GM21526 (cell line): ENCODE measurements around the gene GLYR1.
A peak's percentile ranks its signal among the peaks of the same experiment; 100 is the strongest.

Experiments
- ATAC-seq: cut with Tn5 transposase; IDR thresholded peaks from one replicate; pipeline ENCODE4 v1.9.1; 2021; ENCODE audit warnings: moderate library complexity; ENCODE audit not compliant: unreplicated experiment, low FRiP score

The GLYR1 gene

GRCh38 chr16:4769306-4769638 is 77.8 kb downstream of the GLYR1 start:
- no peak for ATAC-seq

- ATAC-seq, result peak; percentile 58
Measured at GRCh38 chr16:4768549-4769305, 78.4 kb downstream of the GLYR1 start.

- peak; percentile 4 for ATAC-seq
Measured at GRCh38 chr16:4767872-4768548, 79.1 kb downstream of the GLYR1 start.

GRCh38 chr16:4766875-4767628 is 80.0 kb downstream of the GLYR1 start, which contains the start of gene ZNF500:
Gene ZNF500 (minus strand): TSS chr16:4767162. CDS start chr16:4765978, 1,184 bp downstream.
- peak; percentile 83 for ATAC-seq

- no peak for ATAC-seq
Measured at GRCh38 chr16:4765511-4766474, 81.3 kb downstream of the GLYR1 start.

- ATAC-seq, result no peak
Measured at GRCh38 chr16:4763791-4764190, 83.3 kb downstream of the GLYR1 start.

- no peak for ATAC-seq
Measured at GRCh38 chr16:4762205-4762604, 84.9 kb downstream of the GLYR1 start.

GRCh38 chr16:4760221-4760910 is 86.7 kb downstream of the GLYR1 start:
- no peak for ATAC-seq

- no peak for ATAC-seq
Measured at GRCh38 chr16:4755687-4756086, 91.4 kb downstream of the GLYR1 start.

- no peak for ATAC-seq
Measured at GRCh38 chr16:4754865-4755264, 92.2 kb downstream of the GLYR1 start.

GRCh38 chr16:4753227-4753626 is 93.9 kb downstream of the GLYR1 start:
- ATAC-seq, result no peak
